Measurements from ENCODE around the gene NUMB. TPM values are rescaled to one million over a fixed set of nuclear protein-coding genes. Genes with fewer than 3 reads are reported as not detected.

Gene NUMB
- total and polyA plus RNA-seq, 2 of the 13 experiments (the other 11 are each of a cell fraction or from before 2014, with no cell fraction given) = 20.3 to 71.1 TPM

DNA sequence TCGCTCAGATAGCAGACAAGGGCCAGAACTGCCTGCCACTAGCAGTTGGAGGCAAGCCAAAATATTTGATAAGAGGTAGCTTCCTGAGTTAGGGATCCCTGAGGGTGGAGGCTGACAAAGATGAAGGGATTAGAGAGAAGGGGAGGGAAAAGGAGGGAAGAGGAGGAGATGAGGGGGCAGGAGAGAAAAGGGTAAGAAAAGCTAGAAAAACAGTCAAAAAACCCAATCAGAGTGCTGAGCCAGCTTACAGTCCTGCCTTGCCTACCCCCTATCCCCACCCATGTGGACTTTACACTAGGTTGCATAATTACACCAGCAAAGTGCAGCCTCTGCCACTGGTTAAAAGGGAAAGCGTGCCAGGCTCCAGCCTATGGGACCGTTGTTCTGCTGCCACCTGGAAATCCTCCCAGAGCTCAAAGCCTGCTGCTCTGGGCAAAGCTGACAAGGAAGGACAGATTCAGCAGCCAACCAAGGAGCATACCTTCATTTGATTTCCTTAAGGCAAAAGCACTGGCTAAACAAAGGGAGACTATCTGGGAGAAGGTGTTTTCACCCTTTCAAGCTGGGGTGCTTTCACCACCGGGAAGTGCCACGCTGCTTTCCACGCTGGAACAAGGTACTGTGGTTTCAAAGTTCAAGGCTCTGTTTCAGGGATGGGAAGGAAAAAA, 3.8 kb upstream of the NUMB start (continued):
- no peak for TF ChIP-seq ZHX2 (IDR thresholded peaks at IDR 0.05; ENCODE audit: low read depth)
- TF ChIP-seq ZHX2 (CRISPR knock-in tag; IDR thresholded peaks at IDR 0.05; ENCODE audit: borderline replicate concordance) = peak; percentile 20; the same call in 1 of the 2 replicates
- peak; percentile 49; the same call in 1 of the 2 replicates for TF ChIP-seq NR2C2 (CRISPR knock-in tag; IDR thresholded peaks at IDR 0.05; ENCODE audit: borderline replicate concordance)
- no peak for TF ChIP-seq NR3C1 (CRISPR knock-in tag; IDR thresholded peaks at IDR 0.05)
- TF ChIP-seq KAT7 (CRISPR knock-in tag; IDR thresholded peaks at IDR 0.05; ENCODE audit: borderline replicate concordance) = peak; percentile 76; the same call in 1 of the 2 replicates
- TF ChIP-seq RCOR2 (CRISPR knock-in tag; IDR thresholded peaks at IDR 0.05) = peak; percentile 51; the same call in 1 of the 2 replicates
- TF ChIP-seq CCAR2 (optimal IDR thresholded peaks at IDR 0.05; ENCODE audit: low read depth, low read length) = peak; percentile 74
- no peak for TF ChIP-seq PRDM10 (CRISPR knock-in tag; IDR thresholded peaks at IDR 0.05; ENCODE audit: low read depth)
- peak; percentile 81 for TF ChIP-seq ZNF451 (CRISPR knock-in tag; IDR thresholded peaks at IDR 0.05)
- TF ChIP-seq HOXA9 (CRISPR knock-in tag; IDR thresholded peaks at IDR 0.05; ENCODE audit: borderline replicate concordance) = no peak
- peak; percentile 25; the same call in 1 of the 2 replicates for TF ChIP-seq TFDP1 (CRISPR knock-in tag; IDR thresholded peaks at IDR 0.05; ENCODE audit: borderline replicate concordance)
- TF ChIP-seq ZNF761 (CRISPR knock-in tag; conservative IDR thresholded peaks at IDR 0.05) = 0 out of 2 replicates have a peak, but pooled peaks have one; percentile 38
- TF ChIP-seq, protein P1, sequence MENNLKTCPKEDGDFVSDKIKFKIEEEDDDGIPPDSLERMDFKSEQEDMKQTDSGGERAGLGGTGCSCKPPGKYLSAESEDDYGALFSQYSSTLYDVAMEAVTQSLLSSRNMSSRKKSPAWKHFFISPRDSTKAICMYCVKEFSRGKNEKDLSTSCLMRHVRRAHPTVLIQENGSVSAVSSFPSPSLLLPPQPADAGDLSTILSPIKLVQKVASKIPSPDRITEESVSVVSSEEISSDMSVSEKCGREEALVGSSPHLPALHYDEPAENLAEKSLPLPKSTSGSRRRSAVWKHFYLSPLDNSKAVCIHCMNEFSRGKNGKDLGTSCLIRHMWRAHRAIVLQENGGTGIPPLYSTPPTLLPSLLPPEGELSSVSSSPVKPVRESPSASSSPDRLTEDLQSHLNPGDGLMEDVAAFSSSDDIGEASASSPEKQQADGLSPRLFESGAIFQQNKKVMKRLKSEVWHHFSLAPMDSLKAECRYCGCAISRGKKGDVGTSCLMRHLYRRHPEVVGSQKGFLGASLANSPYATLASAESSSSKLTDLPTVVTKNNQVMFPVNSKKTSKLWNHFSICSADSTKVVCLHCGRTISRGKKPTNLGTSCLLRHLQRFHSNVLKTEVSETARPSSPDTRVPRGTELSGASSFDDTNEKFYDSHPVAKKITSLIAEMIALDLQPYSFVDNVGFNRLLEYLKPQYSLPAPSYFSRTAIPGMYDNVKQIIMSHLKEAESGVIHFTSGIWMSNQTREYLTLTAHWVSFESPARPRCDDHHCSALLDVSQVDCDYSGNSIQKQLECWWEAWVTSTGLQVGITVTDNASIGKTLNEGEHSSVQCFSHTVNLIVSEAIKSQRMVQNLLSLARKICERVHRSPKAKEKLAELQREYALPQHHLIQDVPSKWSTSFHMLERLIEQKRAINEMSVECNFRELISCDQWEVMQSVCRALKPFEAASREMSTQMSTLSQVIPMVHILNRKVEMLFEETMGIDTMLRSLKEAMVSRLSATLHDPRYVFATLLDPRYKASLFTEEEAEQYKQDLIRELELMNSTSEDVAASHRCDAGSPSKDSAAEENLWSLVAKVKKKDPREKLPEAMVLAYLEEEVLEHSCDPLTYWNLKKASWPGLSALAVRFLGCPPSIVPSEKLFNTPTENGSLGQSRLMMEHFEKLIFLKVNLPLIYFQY (CRISPR knock-in tag; IDR thresholded peaks at IDR 0.05; ENCODE audit: borderline replicate concordance) = 0 out of 2 replicates have a peak, but pooled peaks have one; percentile 13
